Lower lobe of right lung (tissue), 2 donors: Measurements from ENCODE around the gene ZNF740. TPM values are rescaled to one million over a fixed set of nuclear protein-coding genes. Genes with fewer than 3 reads are reported as not detected.

Experiments
- ATAC-seq, 2 donors: fragments of 200-7000 bp; cut with Tn5 transposase; one replicate each; pipeline ENCODE4 v1.9.1; 2020 to 2022; ENCODE audit warnings: mild to moderate bottlenecking in 2 of 2, moderate library complexity in 2 of 2
- DNase-seq: peaks from one replicate; pipeline ENCODE4 v3.0.0-alpha.2; 2020
- H3K27ac ChIP-seq: fragments of 200-600 bp; one replicate; pipeline ENCODE4 v1.8.0; 2022
- H3K27me3 ChIP-seq: fragments of 200-600 bp; one replicate; pipeline ENCODE4 v1.8.0; 2022; ENCODE audit warnings: low read depth
- H3K36me3 ChIP-seq: fragments of 200-600 bp; one replicate; pipeline ENCODE4 v1.8.0; 2022; ENCODE audit warnings: mild to moderate bottlenecking
- H3K4me1 ChIP-seq: fragments of 200-600 bp; one replicate; pipeline ENCODE4 v1.8.0; 2022
- H3K4me3 ChIP-seq: fragments of 200-600 bp; one replicate; pipeline ENCODE4 v1.8.0; 2022; ENCODE audit warnings: mild to moderate bottlenecking
- H3K9me3 ChIP-seq: fragments of 200-600 bp; one replicate; pipeline ENCODE4 v1.8.0; 2022
- CTCF ChIP-seq: fragments of 200-600 bp; IDR thresholded peaks from one replicate; pipeline ENCODE4 v1.8.0; 2022; ENCODE audit warnings: antibody characterized with exemption, mild to moderate bottlenecking
- intact Hi-C: fragments of 100-400 bp; cut with DNase I; formaldehyde crosslinking; loops from one replicate; pipeline ENCODE4 v1.11.0; 2022
- total RNA-seq: library from RNA; stranded (reverse); fragmentation: NEBNext Ultra II Directional; extraction: Animal tissue kit (Norgen Biotek cat#: 25700); gene quantifications from one replicate; pipeline ENCODE4 v1.2.1, GENCODE V29; 2021
- donor health status: DM: no; HTN: yes; CAD: no; lungs with severe emphysema.

Gene ZNF740
- total RNA-seq, 1 donor from 2014 or later = 49.5 TPM

- TF ChIP-seq CTCF = no peak
- Histone ChIP-seq H3K4me1 (peaks cover 47% of the 10 kb centered on the region), H3K4me3 (peak overlapping the region; percentile 79), H3K27me3 (no peaks in the 10 kb centered on the region), H3K27ac (no peak overlapping the region), H3K9me3 (no peaks in the 10 kb centered on the region), H3K36me3 (peaks cover 52% of the 10 kb centered on the region)
- no peak for ATAC-seq
- DNase-seq = no peak
- intact Hi-C loops = no loop called here
These were observed 1.4 kb downstream of the ZNF740 start for GRCh38 chr12:53181935-53182334.

GRCh38 chr12:53182903-53183302 is 2.4 kb downstream of the ZNF740 start:
- peaks cover 62% of the 10 kb centered on the region for H3K36me3 ChIP-seq
- H3K27ac ChIP-seq = no peak overlapping the region
- intact Hi-C loops = no loop called here
- H3K4me1 ChIP-seq = peaks cover 47% of the 10 kb centered on the region
- no peaks in the 10 kb centered on the region for H3K9me3 ChIP-seq
- H3K4me3 ChIP-seq = peak overlapping the region; percentile 79
- TF ChIP-seq CTCF = no peak
- ATAC-seq (no peak), DNase-seq (no peak)
- no peaks in the 10 kb centered on the region for H3K27me3 ChIP-seq

- H3K27ac ChIP-seq = no peak overlapping the region
- DNase-seq (no peak), ATAC-seq (no peak)
- peaks cover 40% of the 10 kb centered on the region for H3K4me1 ChIP-seq
- H3K36me3 ChIP-seq = peaks cover 74% of the 10 kb centered on the region
- TF ChIP-seq CTCF = no peak
- H3K27me3 ChIP-seq = no peaks in the 10 kb centered on the region
- intact Hi-C loops = no loop called here
- no peak overlapping the region for H3K4me3 ChIP-seq
- no peaks in the 10 kb centered on the region for H3K9me3 ChIP-seq
These were observed 4.3 kb downstream of the ZNF740 start for GRCh38 chr12:53184828-53185227.

- no peak overlapping the region for H3K27ac ChIP-seq
- no peak for TF ChIP-seq CTCF
- H3K27me3 ChIP-seq = no peaks in the 10 kb centered on the region
- ATAC-seq (no peak), DNase-seq (no peak)
- peaks cover 39% of the 10 kb centered on the region for H3K4me1 ChIP-seq
- H3K9me3 ChIP-seq = no peaks in the 10 kb centered on the region
- H3K36me3 ChIP-seq = peaks cover 74% of the 10 kb centered on the region
- H3K4me3 ChIP-seq = no peak overlapping the region
- intact Hi-C loops = no loop called here
These were observed 5.1 kb downstream of the ZNF740 start for GRCh38 chr12:53185582-53186153.

GRCh38 chr12:53186745-53187144 is 6.2 kb downstream of the ZNF740 start:
- H3K9me3 ChIP-seq = no peaks in the 10 kb centered on the region
- peaks cover 31% of the 10 kb centered on the region for H3K4me1 ChIP-seq
- H3K36me3 ChIP-seq = peaks cover 79% of the 10 kb centered on the region
- no peak for TF ChIP-seq CTCF
- intact Hi-C loops = no loop called here
- DNase-seq (no peak), ATAC-seq (no peak)
- no peaks in the 10 kb centered on the region for H3K27me3 ChIP-seq
- no peak overlapping the region for H3K4me3 ChIP-seq
- H3K27ac ChIP-seq = no peak overlapping the region
